ENCODE measurements around the gene PPIE. TPM values are rescaled to one million over a fixed set of nuclear protein-coding genes. Genes with fewer than 3 reads are reported as not detected.
A peak's percentile ranks its signal among the peaks of the same experiment; 100 is the strongest.

Gene PPIE
- total RNA-seq, 5 donors from 2014 or later (not counting 1 experiment from before 2014, with no cell fraction given): 50.8 to 72.6 (median 58.7) TPM

DNA sequence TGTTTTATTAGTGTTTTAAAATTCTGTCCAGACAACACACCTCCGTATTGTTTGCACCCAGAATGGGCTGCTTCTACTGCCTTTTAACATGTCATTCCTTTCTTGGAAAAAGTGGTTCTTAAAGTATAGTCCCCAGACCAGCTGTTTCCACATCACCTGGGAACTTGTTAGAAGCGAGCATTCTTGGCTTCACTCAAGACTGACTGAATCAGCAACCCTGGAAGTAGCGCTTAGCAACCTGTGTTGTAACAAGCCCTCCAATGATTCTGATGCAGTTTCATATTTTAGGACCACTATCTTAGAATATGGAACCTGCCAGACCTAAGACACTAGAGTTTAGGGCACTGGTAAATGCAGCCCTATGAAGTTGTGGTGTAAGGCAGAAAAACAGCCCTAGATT lies 6.0 kb upstream of the PPIE start:
- CTCF ChIA-PET: interaction anchor here in 1 of 2 donors (1.2 kb wide), 1 partner anchor 126 kb away, joined by 3 read pairs; no protein-coding TSS in a partner anchor
- no peak for ATAC-seq (replicated peaks in 1 of 4)
- Mint-ChIP-seq H3K9me3 (peaks cover 0 to 6% (median 0%) of the 10 kb centered on the region in 3 donors), H3K4me3 (no peak overlapping the region), H3K27me3 (peaks cover 53 to 66% of the 10 kb centered on the region in 2 donors), H3K4me1 (peaks cover 2 to 14% (median 5%) of the 10 kb centered on the region in 3 donors), H3K27ac (no peak overlapping the region), H3K36me3 (no peaks in the 10 kb centered on the region)
- no peak overlapping the region for H3K4me3 ChIP-seq (ENCODE audit: control insufficient read depth in 1 of 2, extremely low read depth in 1 of 2, low read length in 1 of 2)
- H3K27me3 ChIP-seq (replicated peaks in 1 of 2; ENCODE audit: control insufficient read depth in 2 of 2, extremely low read depth in 1 of 2, insufficient read depth in 2 of 2, low read length in 1 of 2): peaks cover 25 to 41% of the 10 kb centered on the region in 2 experiments
- POLR2A ChIA-PET: no interaction called here
- no peak overlapping the region for H3K27ac ChIP-seq (ENCODE audit: low read length)
- H3K36me3 ChIP-seq (ENCODE audit: control insufficient read depth in 2 of 2, extremely low read depth in 1 of 2, insufficient read depth in 1 of 2, low read length in 1 of 2): no peaks in the 10 kb centered on the region
- peaks cover 0 to 7% of the 10 kb centered on the region in 2 experiments for H3K4me1 ChIP-seq (ENCODE audit: control insufficient read depth in 1 of 2, extremely low read depth in 1 of 2, insufficient read depth in 2 of 2, low read length in 2 of 2)
- no peak for DNase-seq
- H3K9me3 ChIP-seq: no peaks in the 10 kb centered on the region
- no CpG with 5 or more reads among the region's 3 CpGs for WGBS (ENCODE audit: insufficient coverage)

DNA sequence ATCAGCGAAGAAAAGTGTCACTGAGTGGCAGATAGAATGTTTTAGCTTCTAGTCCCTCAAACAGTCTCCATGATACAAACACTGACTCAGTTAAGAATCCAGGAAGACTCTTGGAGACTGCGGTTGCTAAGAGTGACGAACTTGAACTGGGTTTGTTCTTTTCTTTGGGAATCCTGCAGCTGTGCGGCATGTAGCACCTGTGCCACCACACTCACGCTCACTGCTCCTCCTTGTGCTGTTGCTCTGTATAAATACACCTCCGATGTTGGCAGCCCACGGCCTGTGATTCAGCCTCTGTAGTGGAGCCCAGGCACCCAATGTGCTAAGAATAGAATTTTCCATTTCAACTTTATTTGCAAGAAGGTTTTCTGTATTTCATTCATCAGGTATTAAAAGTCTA lies 5.5 kb upstream of the PPIE start:
- 57% methylated on average over 6 of the region's 7 CpGs for WGBS (ENCODE audit: insufficient coverage)
- Mint-ChIP-seq H3K4me3 (no peak overlapping the region), H3K9me3 (peaks cover 0 to 6% (median 0%) of the 10 kb centered on the region in 3 donors), H3K27me3 (peaks cover 49 to 62% of the 10 kb centered on the region in 2 donors), H3K4me1 (peaks cover 2 to 15% (median 3%) of the 10 kb centered on the region in 3 donors), H3K36me3 (no peaks in the 10 kb centered on the region), H3K27ac (no peak overlapping the region)
- Histone ChIP-seq H3K27me3 (replicated peaks in 1 of 2; ENCODE audit: control insufficient read depth in 2 of 2, extremely low read depth in 1 of 2, insufficient read depth in 2 of 2, low read length in 1 of 2) (peaks cover 25 to 37% of the 10 kb centered on the region in 2 experiments), H3K27ac (ENCODE audit: low read length) (no peak overlapping the region), H3K9me3 (no peaks in the 10 kb centered on the region), H3K36me3 (ENCODE audit: control insufficient read depth in 2 of 2, extremely low read depth in 1 of 2, insufficient read depth in 1 of 2, low read length in 1 of 2) (no peaks in the 10 kb centered on the region), H3K4me3 (ENCODE audit: control insufficient read depth in 1 of 2, extremely low read depth in 1 of 2, low read length in 1 of 2) (no peak overlapping the region), H3K4me1 (ENCODE audit: control insufficient read depth in 1 of 2, extremely low read depth in 1 of 2, insufficient read depth in 2 of 2, low read length in 2 of 2) (peaks cover 0 to 12% of the 10 kb centered on the region in 2 experiments)
- ChIA-PET CTCF (interaction anchor here in 1 of 2 donors (1.2 kb wide), 1 partner anchor 127 kb away, joined by 3 read pairs; no protein-coding TSS in a partner anchor), POLR2A (no interaction called here)
- DNase-seq (no peak), ATAC-seq (replicated peaks in 1 of 4) (no peak)

DNA sequence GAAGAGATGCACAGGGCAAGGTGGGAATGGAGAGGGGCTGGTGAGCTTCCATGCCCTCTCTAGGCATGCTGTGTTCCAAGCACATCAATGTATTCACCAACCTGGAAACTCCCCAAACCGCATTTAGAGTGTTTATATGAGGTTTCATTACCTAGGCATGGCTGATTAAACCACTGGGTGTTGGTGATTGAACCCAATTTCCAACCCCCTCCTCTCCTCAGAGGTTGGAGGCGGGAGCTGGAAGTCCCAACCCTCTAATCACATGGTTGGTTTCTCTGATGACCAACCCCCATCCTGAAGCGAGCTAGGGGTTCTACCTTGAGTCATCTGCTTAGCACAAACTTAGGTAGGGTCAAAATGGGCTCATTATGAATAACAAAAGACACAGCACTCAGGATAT lies 3.0 kb upstream of the PPIE start:
- ATAC-seq (replicated peaks in 1 of 4) (no peak), DNase-seq (no peak)
- H3K36me3 ChIP-seq (ENCODE audit: control insufficient read depth in 2 of 2, extremely low read depth in 1 of 2, insufficient read depth in 1 of 2, low read length in 1 of 2): peaks cover 0 to 5% of the 10 kb centered on the region in 2 donors
- Mint-ChIP-seq H3K36me3 (no peaks in the 10 kb centered on the region), H3K4me3 (no peak overlapping the region), H3K27ac (no peak overlapping the region), H3K4me1 (peaks cover 23 to 39% (median 26%) of the 10 kb centered on the region in 3 donors), H3K9me3 (peaks cover 0 to 6% (median 0%) of the 10 kb centered on the region in 3 donors), H3K27me3 (peaks cover 27 to 36% of the 10 kb centered on the region in 2 donors)
- no peak overlapping the region for H3K4me3 ChIP-seq (ENCODE audit: control insufficient read depth in 1 of 2, extremely low read depth in 1 of 2, low read length in 1 of 2)
- WGBS (ENCODE audit: insufficient coverage): 33% methylated on average over 1 of the region's 3 CpGs
- ChIA-PET POLR2A (interaction anchor here (0.5 to 0.6 kb wide), 2 partner anchors 68 to 159 kb away, joined by 5 to 6 read pairs; partner anchors contain the start of gene PABPC4 (in 1 of the 2)), CTCF (interaction anchor here in 1 of 2 donors (0.6 kb wide), 1 partner anchor 56 kb away, joined by 3 read pairs; no protein-coding TSS in a partner anchor)
- no peaks in the 10 kb centered on the region for H3K9me3 ChIP-seq
- H3K27me3 ChIP-seq (replicated peaks in 1 of 2; ENCODE audit: control insufficient read depth in 2 of 2, extremely low read depth in 1 of 2, insufficient read depth in 2 of 2, low read length in 1 of 2): peaks cover 18 to 26% of the 10 kb centered on the region in 2 experiments
- no peak overlapping the region for H3K27ac ChIP-seq (ENCODE audit: low read length)
- H3K4me1 ChIP-seq (ENCODE audit: control insufficient read depth in 1 of 2, extremely low read depth in 1 of 2, insufficient read depth in 2 of 2, low read length in 2 of 2): peaks cover 9 to 29% of the 10 kb centered on the region in 2 experiments

DNA sequence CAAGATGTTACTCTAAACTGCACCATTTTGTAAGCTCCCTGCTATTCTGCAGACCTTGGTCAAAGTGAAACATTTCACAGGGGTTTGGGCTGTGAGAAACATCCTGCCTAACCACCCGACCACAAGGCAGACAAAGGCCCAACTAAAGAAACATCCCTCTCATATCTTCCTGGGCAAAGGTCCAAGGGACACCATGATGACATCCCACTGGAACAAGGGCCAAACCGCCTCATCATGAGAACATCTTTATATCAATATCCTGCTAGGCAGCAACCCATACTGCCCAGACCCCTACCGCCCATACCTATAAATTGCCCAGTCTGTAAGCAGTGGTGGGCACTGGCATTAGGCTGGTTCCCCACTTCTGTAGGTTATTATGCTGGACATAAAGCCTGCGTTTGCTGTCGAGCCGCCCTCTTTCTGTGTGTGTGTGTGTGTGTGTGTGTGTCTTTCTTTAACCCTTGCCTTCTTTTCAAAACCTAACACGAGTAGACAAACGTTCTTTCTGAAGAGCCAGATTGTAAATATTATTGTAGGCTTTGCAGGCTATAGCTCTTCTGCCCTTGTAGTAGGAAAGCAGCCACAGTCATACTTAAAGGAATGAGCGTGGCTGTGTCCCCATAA lies 1.0 kb upstream of the PPIE start:
- WGBS (ENCODE audit: insufficient coverage): 80% methylated on average over 1 of the region's 9 CpGs
- Mint-ChIP-seq H3K27me3 (peaks cover 20 to 29% of the 10 kb centered on the region in 2 donors), H3K4me3 (peak overlapping the region; percentile 39 to 94 (median 90)), H3K9me3 (peaks cover 0 to 6% (median 0%) of the 10 kb centered on the region in 3 donors), H3K27ac (peak overlapping the region; percentile 74 to 95), H3K4me1 (peaks cover 28 to 47% (median 37%) of the 10 kb centered on the region in 3 donors), H3K36me3 (peaks cover 14% of the 10 kb centered on the region)
- ChIA-PET POLR2A (interaction anchor here (0.5 to 1.2 kb wide), 3 partner anchors 37 to 134 kb away, joined by 3 to 9 read pairs (median 6); partner anchors contain the start of gene HPCAL4 (in 1 of the 2)), CTCF (no interaction called here)
- ATAC-seq (replicated peaks in 1 of 4) (no peak), DNase-seq (peak in 2 of 35 experiments; percentile 9 to 16)
- Histone ChIP-seq H3K27ac (ENCODE audit: low read length) (no peak overlapping the region), H3K4me3 (ENCODE audit: control insufficient read depth in 1 of 2, extremely low read depth in 1 of 2, low read length in 1 of 2) (no peak overlapping the region), H3K9me3 (no peaks in the 10 kb centered on the region), H3K27me3 (replicated peaks in 1 of 2; ENCODE audit: control insufficient read depth in 2 of 2, extremely low read depth in 1 of 2, insufficient read depth in 2 of 2, low read length in 1 of 2) (peaks cover 16 to 22% of the 10 kb centered on the region in 2 experiments), H3K4me1 (ENCODE audit: control insufficient read depth in 1 of 2, extremely low read depth in 1 of 2, insufficient read depth in 2 of 2, low read length in 2 of 2) (peaks cover 9 to 29% of the 10 kb centered on the region in 2 experiments), H3K36me3 (ENCODE audit: control insufficient read depth in 2 of 2, extremely low read depth in 1 of 2, insufficient read depth in 1 of 2, low read length in 1 of 2) (peaks cover 0 to 19% of the 10 kb centered on the region in 2 donors)

DNA sequence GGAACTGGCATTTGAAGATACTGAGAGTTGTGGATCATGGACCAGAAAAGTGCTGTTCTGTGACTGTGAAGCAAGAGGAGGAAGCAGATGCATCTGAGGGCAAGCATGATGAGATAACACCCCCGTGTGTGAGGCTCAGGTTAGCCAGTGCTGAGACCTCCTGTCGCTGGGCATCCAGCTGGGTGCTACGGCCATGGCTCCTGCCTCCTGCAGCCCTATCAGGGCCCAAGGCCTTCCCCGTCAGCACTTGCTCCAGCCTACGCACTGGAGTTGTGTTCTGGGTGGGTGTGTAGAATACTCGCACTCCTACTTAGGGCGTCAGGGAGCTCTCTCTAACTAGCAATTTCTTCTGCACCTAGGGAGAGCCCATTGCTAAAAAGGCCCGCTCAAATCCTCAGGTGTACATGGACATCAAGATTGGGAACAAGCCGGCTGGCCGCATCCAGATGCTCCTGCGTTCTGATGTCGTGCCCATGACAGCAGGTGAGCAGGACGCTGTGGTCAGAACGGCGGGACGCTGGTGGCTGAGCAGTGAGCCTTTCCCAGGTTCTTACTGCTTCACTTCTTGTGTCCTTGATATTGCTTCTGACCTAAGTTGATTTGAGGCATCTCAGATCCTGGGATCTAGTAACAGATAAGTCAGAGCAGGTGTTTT lies 6.5 kb downstream of the PPIE start:
- 96% methylated on average over 8 of the region's 16 CpGs for WGBS (ENCODE audit: insufficient coverage)
- Mint-ChIP-seq H3K4me1 (peaks cover 7 to 22% (median 22%) of the 10 kb centered on the region in 3 donors), H3K4me3 (no peak overlapping the region), H3K9me3 (no peaks in the 10 kb centered on the region), H3K27ac (no peak overlapping the region), H3K36me3 (peaks cover 66% of the 10 kb centered on the region), H3K27me3 (no peaks in the 10 kb centered on the region)
- Histone ChIP-seq H3K4me3 (ENCODE audit: control insufficient read depth in 1 of 2, extremely low read depth in 1 of 2, low read length in 1 of 2) (no peak overlapping the region), H3K27ac (ENCODE audit: low read length) (no peak overlapping the region), H3K4me1 (ENCODE audit: control insufficient read depth in 1 of 2, extremely low read depth in 1 of 2, insufficient read depth in 2 of 2, low read length in 2 of 2) (peaks cover 0 to 3% of the 10 kb centered on the region in 2 experiments), H3K9me3 (no peaks in the 10 kb centered on the region), H3K36me3 (ENCODE audit: control insufficient read depth in 2 of 2, extremely low read depth in 1 of 2, insufficient read depth in 1 of 2, low read length in 1 of 2) (peaks cover 24 to 86% of the 10 kb centered on the region in 2 donors), H3K27me3 (replicated peaks in 1 of 2; ENCODE audit: control insufficient read depth in 2 of 2, extremely low read depth in 1 of 2, insufficient read depth in 2 of 2, low read length in 1 of 2) (no peaks in the 10 kb centered on the region)
- no peak for ATAC-seq (replicated peaks in 1 of 4)
- DNase-seq: no peak
- POLR2A ChIA-PET: no interaction called here
- CTCF ChIA-PET: no interaction called here

DNA sequence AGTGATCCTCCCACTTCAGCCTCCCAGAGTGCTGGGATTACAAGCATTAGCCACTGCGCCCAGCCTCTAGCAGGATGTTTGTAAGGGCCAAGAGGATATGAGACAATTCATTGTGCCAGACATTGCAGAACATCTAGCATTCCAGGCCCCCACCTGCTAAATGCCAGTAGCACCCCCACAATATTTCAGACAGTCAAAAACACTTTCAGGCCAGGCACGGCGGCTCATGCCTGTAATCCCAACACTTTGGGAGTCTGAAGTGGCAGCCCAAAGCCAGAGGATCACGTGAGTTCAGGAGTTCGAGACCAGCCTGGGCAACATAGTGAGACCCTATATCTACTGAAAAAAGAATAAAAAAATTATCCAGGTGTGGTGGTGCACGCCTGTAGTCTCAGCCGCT lies 12.9 kb downstream of the PPIE start:
- no peak overlapping the region for H3K4me3 Mint-ChIP-seq
- no peaks in the 10 kb centered on the region for H3K4me1 ChIP-seq (ENCODE audit: control insufficient read depth in 1 of 2, extremely low read depth in 1 of 2, insufficient read depth in 2 of 2, low read length in 2 of 2)
- POLR2A ChIA-PET: no interaction called here
- H3K36me3 Mint-ChIP-seq: peaks cover 57% of the 10 kb centered on the region
- no peak for DNase-seq
- WGBS (ENCODE audit: insufficient coverage): 100% methylated on average over 1 of the region's 7 CpGs
- no peak for ATAC-seq (replicated peaks in 1 of 4)
- H3K9me3 ChIP-seq: no peaks in the 10 kb centered on the region
- H3K27me3 ChIP-seq (replicated peaks in 1 of 2; ENCODE audit: control insufficient read depth in 2 of 2, extremely low read depth in 1 of 2, insufficient read depth in 2 of 2, low read length in 1 of 2): no peaks in the 10 kb centered on the region
- no peaks in the 10 kb centered on the region for H3K27me3 Mint-ChIP-seq
- CTCF ChIA-PET: no interaction called here
- H3K4me3 ChIP-seq (ENCODE audit: control insufficient read depth in 1 of 2, extremely low read depth in 1 of 2, low read length in 1 of 2): no peak overlapping the region
- peaks cover 0 to 5% (median 3%) of the 10 kb centered on the region in 3 donors for H3K4me1 Mint-ChIP-seq
- peaks cover 21 to 91% of the 10 kb centered on the region in 2 donors for H3K36me3 ChIP-seq (ENCODE audit: control insufficient read depth in 2 of 2, extremely low read depth in 1 of 2, insufficient read depth in 1 of 2, low read length in 1 of 2)
- no peaks in the 10 kb centered on the region for H3K9me3 Mint-ChIP-seq
- no peak overlapping the region for H3K27ac ChIP-seq (ENCODE audit: low read length)
- H3K27ac Mint-ChIP-seq: no peak overlapping the region

All from T-cell (primary cell).